ENCODE measurements around the gene GM2A.
"Not testable (repeated sequence)": the region's sequence is repeated elsewhere in the genome, so short reads cannot be mapped to it uniquely, and the experiment has no call there.

The GM2A gene

DNA sequence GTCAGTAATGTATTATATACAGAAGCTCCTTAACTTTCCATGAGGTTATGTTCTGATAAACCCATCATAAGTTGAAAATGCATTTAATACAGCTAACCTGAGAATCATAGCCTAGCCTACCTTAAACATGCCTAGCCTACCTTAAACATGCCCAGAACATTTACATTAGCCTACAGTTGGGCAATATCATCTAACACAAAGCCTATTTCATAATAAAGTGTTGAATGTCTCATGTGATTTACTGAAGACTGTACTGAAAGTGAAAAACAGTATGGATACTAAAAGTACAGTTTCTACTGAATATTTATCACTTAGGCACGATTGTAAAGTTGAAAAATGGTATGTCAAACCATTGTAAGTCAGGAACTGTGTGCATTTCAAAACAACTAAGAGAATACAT lies 1.6 kb downstream of the GM2A start:
- no peak for DNase-seq (ENCODE audit: low spot score)

GRCh38 chr5:151254990-151255389 lies 2.0 kb downstream of the GM2A start:
- not testable (repeated sequence) for DNase-seq (ENCODE audit: low spot score)

- no peak for DNase-seq (ENCODE audit: low spot score)
These were observed 2.8 kb downstream of the GM2A start for GRCh38 chr5:151255621-151256286.

- no peak for DNase-seq (ENCODE audit: low spot score)
These were observed 4.8 kb downstream of the GM2A start for GRCh38 chr5:151257731-151258181.

DNA sequence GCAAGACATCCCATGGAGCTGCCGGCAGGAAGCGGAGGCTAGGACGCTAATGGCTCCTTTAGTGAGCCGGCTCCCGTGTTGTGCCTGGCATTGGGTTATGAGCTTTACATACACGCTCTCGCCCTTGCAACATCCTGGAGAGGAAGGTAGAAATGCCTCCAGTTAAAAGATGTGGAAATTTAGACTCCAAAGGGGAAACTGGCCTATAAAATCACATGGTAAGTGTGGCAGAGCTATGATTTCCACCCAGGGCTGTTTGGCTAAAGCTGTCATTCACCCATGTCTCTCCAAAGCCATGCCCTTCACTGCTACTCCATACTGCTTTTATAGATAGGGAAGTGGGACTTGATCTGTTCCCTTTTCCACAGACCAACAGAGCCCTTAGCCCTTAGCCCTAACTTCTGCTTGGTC lies 5.2 kb downstream of the GM2A start:
- DNase-seq (ENCODE audit: low spot score), result no peak

- no peak for DNase-seq (ENCODE audit: low spot score)
These were observed 5.8 kb downstream of the GM2A start for GRCh38 chr5:151258816-151259215.

DNA sequence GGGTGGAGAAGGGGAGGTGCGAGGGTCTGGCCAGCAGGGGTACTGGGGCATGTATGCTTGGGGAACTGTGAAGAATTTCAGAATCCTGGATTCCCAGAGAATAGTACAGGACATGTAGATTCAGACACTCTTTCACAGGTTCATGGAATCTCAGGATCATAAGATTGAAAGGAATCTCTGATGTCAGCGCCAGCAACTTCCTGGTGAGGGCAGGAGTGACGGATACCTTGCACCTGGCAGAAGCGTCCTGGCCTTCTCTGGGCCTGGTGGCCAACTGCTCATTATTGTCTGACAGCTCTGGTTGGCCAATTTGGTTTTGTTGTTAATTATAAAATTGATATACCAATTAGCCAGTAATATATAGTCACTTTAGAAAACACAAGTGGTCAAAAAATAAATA lies 6.9 kb downstream of the GM2A start:
- no peak for DNase-seq (ENCODE audit: low spot score)

DNA sequence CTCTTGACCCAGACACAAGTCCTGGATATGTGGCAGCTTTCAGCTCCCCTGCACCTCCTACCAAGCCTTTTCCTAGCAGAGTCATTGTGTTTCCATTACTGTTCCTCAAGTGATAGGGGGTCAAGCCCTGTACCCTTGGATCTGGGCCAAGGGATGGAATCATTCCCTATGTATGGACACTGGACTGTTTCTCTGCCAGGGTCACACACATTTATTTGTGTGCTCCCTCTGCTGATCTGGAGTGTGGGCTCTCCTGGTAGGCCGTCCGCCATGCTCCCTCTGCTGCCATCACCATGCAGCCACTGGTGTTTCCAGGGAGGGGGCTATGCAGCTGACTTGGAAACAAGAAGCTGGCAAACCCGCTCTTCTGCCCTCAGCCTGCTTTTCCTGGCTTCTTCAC lies 9.5 kb downstream of the GM2A start:
- no peak for DNase-seq (ENCODE audit: low spot score)

GRCh38 chr5:151264113-151264512 lies 11.1 kb downstream of the GM2A start:
- DNase-seq (ENCODE audit: low spot score), result no peak

GRCh38 chr5:151267491-151268260 lies 14.7 kb downstream of the GM2A start:
- no peak for DNase-seq (ENCODE audit: low spot score)

DNA sequence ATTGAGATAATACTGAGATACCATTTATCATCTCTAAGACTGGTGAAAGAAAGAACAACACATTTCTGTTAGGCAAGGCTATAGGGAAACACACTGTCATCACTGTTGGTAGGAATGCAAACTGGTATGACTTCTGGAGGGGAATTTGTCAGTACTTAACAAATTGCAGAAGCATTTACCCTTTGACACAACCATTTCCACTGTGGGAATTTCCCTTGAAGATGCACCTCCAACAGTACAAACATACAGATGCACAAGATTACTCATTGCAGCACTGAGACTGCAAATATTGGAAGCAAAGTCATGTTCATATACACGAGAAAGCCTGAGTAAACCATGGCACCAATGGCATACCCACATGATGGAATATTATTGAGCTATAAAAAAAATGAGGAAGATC lies 17.6 kb downstream of the GM2A start:
- no peak for DNase-seq (ENCODE audit: low spot score)

GRCh38 chr5:151271336-151271735 lies 18.4 kb downstream of the GM2A start:
- DNase-seq (ENCODE audit: low spot score), result no peak

- no peak for DNase-seq (ENCODE audit: low spot score)
These were observed 21.7 kb downstream of the GM2A start for GRCh38 chr5:151274666-151275065.

DNA sequence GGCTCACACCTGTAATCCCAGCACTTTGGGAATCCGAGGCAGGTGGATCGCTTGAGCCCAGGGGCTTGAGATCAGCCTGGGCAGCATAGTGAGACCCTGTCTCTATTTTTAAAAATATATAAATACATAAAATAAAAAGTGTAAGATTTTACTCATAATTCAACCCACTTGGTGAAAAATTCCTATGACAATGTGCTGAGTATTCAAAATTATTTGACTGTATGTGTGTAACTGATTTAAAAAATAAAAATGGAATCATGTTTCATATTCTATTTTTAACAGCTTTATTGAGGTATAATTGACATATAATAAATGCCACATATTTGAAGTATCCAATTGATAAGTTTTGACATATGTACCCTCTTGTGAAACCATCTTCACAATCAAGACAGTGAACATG lies 22.8 kb downstream of the GM2A start:
- no peak for DNase-seq (ENCODE audit: low spot score)

GRCh38 chr5:151278845-151279244 lies 25.9 kb downstream of the GM2A start:
- no peak for DNase-seq (ENCODE audit: low spot score)

DNA sequence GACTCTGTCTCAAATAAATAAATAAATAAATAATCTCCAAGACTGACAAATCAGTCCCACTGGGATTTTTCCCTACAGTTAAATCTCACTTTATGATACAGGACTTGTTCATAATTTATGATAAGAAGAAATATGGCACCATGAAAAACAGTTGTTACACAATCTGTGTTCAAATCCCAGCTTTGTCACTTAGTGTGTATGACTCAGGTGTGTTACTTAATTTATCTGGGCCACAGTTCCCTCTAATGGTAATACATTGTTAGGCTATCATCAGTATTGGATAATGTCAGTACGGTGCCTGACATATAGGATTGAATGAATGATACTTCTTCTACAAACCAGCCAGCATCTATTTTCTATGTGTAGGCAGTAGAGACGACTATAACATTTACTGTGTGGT lies 27.5 kb downstream of the GM2A start:
- DNase-seq (ENCODE audit: low spot score), result no peak

- no peak for DNase-seq (ENCODE audit: low spot score)
These were observed 28.1 kb downstream of the GM2A start for GRCh38 chr5:151281001-151281639.

GRCh38 chr5:151283120-151283825 lies 30.3 kb downstream of the GM2A start:
- DNase-seq (ENCODE audit: low spot score), result no peak

DNA sequence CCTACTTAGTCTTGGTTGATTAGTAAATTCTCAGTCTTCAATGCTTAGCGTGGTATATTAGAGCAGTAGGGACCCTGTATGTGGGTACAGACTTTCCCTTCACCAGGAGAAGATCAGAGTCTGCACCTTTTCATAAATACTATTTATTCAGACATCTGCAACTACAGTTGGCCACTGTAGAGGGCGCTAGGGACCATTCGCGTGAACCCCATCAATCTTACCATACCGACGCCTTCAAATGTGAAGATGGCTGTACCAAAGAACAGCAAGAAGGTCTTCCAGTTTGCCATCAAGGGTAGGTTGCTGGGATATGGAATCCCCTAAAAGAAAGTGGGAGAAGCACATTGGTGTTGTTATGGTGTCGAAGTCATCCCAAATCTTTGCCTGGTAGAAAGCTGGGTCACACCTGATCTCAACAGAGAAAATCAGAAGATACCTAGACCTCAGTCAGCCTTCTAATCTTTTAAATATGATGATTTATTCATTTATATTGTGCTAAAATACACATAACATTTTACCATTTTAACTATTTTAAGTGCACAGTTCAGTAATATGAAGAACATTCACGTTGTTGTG lies 31.5 kb downstream of the GM2A start:
- DNase-seq (ENCODE audit: low spot score), result no peak

DNA sequence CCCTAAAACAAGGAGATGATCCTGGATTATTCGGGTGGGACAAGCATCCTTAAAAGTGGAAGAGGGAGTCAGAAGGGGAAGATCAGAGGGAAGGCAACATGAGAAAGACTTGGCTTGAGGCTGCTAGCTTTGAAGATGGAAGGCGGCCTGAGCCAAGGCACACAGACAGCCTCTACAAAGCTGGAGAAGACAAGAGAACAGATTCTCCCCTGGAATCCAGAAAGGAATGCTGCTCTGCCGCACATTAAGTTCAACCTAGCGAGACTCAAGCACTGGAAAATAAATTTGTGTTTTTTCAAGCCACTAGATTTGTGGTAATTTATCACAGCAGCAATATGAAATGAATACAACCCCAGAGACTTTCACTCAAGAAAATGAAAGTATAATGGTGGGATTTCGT lies 32.7 kb downstream of the GM2A start:
- DNase-seq (ENCODE audit: low spot score), result no peak

- no peak for DNase-seq (ENCODE audit: low spot score)
These were observed 33.3 kb downstream of the GM2A start for GRCh38 chr5:151286246-151286645.

DNA sequence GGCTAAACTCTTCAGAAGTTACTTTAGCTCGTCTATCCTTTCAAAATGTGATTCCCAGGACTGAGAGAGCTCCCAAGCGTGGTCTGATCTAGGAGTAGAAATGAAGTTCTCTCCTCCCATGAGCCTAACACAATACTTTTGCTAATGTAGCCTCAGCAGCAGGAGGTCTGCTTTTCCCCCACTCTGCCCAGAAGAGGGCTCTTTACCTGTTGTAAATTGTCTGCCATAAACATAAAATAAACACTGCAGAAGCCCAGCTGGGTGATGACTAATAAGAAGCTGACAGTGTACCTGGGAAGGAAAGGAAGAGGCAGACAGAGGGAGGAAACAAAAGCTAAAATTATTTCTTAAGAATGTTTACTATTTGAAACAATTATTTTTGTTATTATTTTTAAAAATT lies 35.2 kb downstream of the GM2A start:
- peak; percentile 40 for DNase-seq (ENCODE audit: low spot score)

Data from HuH-7 (cell line).